Body of pancreas (tissue), 4 donors: ENCODE results near the gene ERC1. TPM values are rescaled to one million over a fixed set of nuclear protein-coding genes. Genes with fewer than 3 reads are reported as not detected.

Source experiments
- ATAC-seq: fragments of 150-250 bp; one replicate; pipeline ENCODE4 v1.9.1; 2016
- DNase-seq, 4 donors: peaks; one replicate each; pipeline ENCODE4 v3.0.0-alpha.2; 2019
- H3K27ac ChIP-seq, 4 donors: fragments of 200-600 bp; sonication (generic); 1 replicate in 3 of 4; 2 replicates in 1 of 4; pipeline versions ENCODE4 v1.5.1 to v1.6.1; 2016 to 2019; ENCODE audit warnings: mild to moderate bottlenecking in 1 of 4, mixed read lengths in 1 of 4, moderate library complexity in 1 of 4
- H3K27me3 ChIP-seq, 2 donors: fragments of 200-600 bp; sonication (generic); one replicate each; pipeline ENCODE4 v1.6.0; 2016; ENCODE audit warnings: mild to moderate bottlenecking in 1 of 2
- H3K36me3 ChIP-seq, 2 donors: fragments of 200-600 bp; sonication (generic); replicated peaks in 1 of 2; 2 replicates each; pipeline ENCODE4 v1.5.1; 2016; ENCODE audit warnings: low read depth in 2 of 2; ENCODE audit not compliant: insufficient read depth in 1 of 2
- H3K4me1 ChIP-seq: fragments of 200-600 bp; sonication (generic); one replicate; pipeline ENCODE4 v1.6.0; 2016
- H3K4me3 ChIP-seq, 2 donors: fragments of 200-600 bp; sonication (generic); 1 replicate in 1 of 2; 2 replicates in 1 of 2; pipeline ENCODE4 v1.5.1; 2016 to 2019
- H3K9me3 ChIP-seq, 3 donors: fragments of 200-600 bp; sonication (generic); 1 replicate in 2 of 3; 2 replicates in 1 of 3; pipeline ENCODE4 v1.5.1; 2016
- CTCF ChIP-seq, 7 experiments: fragments of 450-650 bp in 4 of 7; fragments of 200-600 bp in 3 of 7; sonication (generic) in 3 of 7; IDR thresholded peaks; one replicate each; pipeline ENCODE4 v1.5.1; 2016 to 2019; ENCODE audit warnings: antibody characterized with exemption in 7 of 7
- POLR2A ChIP-seq, 3 donors: fragments of 450-650 bp; IDR thresholded peaks; one replicate each; pipeline ENCODE4 v1.6.1; 2016; ENCODE audit warnings: antibody characterized with exemption in 3 of 3, mild to moderate bottlenecking in 2 of 3
- whole genome bisulfite sequencing, 2 donors: methylation state at CpG; one replicate each; pipeline ENCODE4 v1.1.5; 2017; 5-methylcytosine and 5-hydroxymethylcytosine counted together
- intact Hi-C: fragments of 100-400 bp; cut with DNase I; formaldehyde crosslinking; loops from one replicate; pipeline ENCODE4 v1.15.1; 2023
- total RNA-seq, 2 donors: library from RNA; depleted of rRNA; stranded (reverse); fragments of >200 nt; gene quantifications; one replicate each; pipeline ENCODE4 v1.1.0, GENCODE V29; 2016

ERC1 gene
- total RNA-seq, 2 donors from 2014 or later = 20.8 to 29.0 TPM

- DNase-seq (no peak), ATAC-seq (peak; percentile 21)
- no peaks in the 10 kb centered on the region for H3K36me3 ChIP-seq
- H3K27me3 ChIP-seq = no peaks in the 10 kb centered on the region
- 59 to 60% methylated on average over 12 of the region's 12 CpGs for WGBS, 2 donors
- H3K4me1 ChIP-seq = peaks cover 5% of the 10 kb centered on the region
- intact Hi-C loops = no loop called here
- H3K9me3 ChIP-seq = no peaks in the 10 kb centered on the region
- H3K4me3 ChIP-seq = no peak overlapping the region
- TF ChIP-seq CTCF (IDR thresholded peaks at IDR 0.05) (no peak), POLR2A (IDR thresholded peaks at IDR 0.05) (no peak)
- peak overlapping the region in 2 of 4 donors; percentile 11 to 52 for H3K27ac ChIP-seq
Measured at GRCh38 chr12:1083151-1083888, 92.3 kb downstream of the ERC1 start.

- intact Hi-C loops = no loop called here
- Histone ChIP-seq H3K27ac (peak overlapping the region in 1 of 4 donors; percentile 52), H3K9me3 (no peaks in the 10 kb centered on the region), H3K36me3 (no peaks in the 10 kb centered on the region), H3K4me3 (no peak overlapping the region), H3K4me1 (peaks cover 5% of the 10 kb centered on the region), H3K27me3 (no peaks in the 10 kb centered on the region)
- WGBS, 2 donors = 10 to 17% methylated on average over 3 of the region's 3 CpGs
- TF ChIP-seq CTCF (IDR thresholded peaks at IDR 0.05) = no peak
- no peak for TF ChIP-seq POLR2A (IDR thresholded peaks at IDR 0.05)
- peak; percentile 44 to 86 (median 58) for DNase-seq
- peak; percentile 95 for ATAC-seq
Measured at GRCh38 chr12:1083889-1084262, 92.9 kb downstream of the ERC1 start.

- no peak for TF ChIP-seq CTCF (IDR thresholded peaks at IDR 0.05)
- TF ChIP-seq POLR2A (IDR thresholded peaks at IDR 0.05) = no peak
- no peak for DNase-seq
- Histone ChIP-seq H3K27me3 (no peaks in the 10 kb centered on the region), H3K4me3 (no peak overlapping the region), H3K4me1 (no peaks in the 10 kb centered on the region), H3K9me3 (no peaks in the 10 kb centered on the region), H3K36me3 (no peaks in the 10 kb centered on the region), H3K27ac (no peak overlapping the region)
- intact Hi-C loops = no loop called here
- 63 to 69% methylated on average over 4 of the region's 4 CpGs for WGBS, 2 donors
- no peak for ATAC-seq
Measured at GRCh38 chr12:1091350-1091749, 100.3 kb downstream of the ERC1 start.

- Histone ChIP-seq H3K27ac (no peak overlapping the region), H3K4me3 (no peak overlapping the region), H3K36me3 (no peaks in the 10 kb centered on the region), H3K4me1 (no peaks in the 10 kb centered on the region), H3K27me3 (no peaks in the 10 kb centered on the region), H3K9me3 (no peaks in the 10 kb centered on the region)
- ATAC-seq = no peak
- intact Hi-C loops = no loop called here
- 25 to 27% methylated on average over 6 of the region's 6 CpGs for WGBS, 2 donors
- peak in 2 of 4 donors; percentile 16 to 47 for DNase-seq
- TF ChIP-seq POLR2A (IDR thresholded peaks at IDR 0.05) (no peak), CTCF (IDR thresholded peaks at IDR 0.05) (peak; percentile 36 to 77 (median 64))
Measured at GRCh38 chr12:1093166-1093751, 102.2 kb downstream of the ERC1 start.
